ENCODE measurements around the gene SUSD6.
A peak's percentile ranks its signal among the peaks of the same experiment; 100 is the strongest.

SUSD6 gene

GRCh38 chr14:69605738-69606137, 5.7 kb upstream of the SUSD6 start:
- TF ChIP-seq, protein P1, sequence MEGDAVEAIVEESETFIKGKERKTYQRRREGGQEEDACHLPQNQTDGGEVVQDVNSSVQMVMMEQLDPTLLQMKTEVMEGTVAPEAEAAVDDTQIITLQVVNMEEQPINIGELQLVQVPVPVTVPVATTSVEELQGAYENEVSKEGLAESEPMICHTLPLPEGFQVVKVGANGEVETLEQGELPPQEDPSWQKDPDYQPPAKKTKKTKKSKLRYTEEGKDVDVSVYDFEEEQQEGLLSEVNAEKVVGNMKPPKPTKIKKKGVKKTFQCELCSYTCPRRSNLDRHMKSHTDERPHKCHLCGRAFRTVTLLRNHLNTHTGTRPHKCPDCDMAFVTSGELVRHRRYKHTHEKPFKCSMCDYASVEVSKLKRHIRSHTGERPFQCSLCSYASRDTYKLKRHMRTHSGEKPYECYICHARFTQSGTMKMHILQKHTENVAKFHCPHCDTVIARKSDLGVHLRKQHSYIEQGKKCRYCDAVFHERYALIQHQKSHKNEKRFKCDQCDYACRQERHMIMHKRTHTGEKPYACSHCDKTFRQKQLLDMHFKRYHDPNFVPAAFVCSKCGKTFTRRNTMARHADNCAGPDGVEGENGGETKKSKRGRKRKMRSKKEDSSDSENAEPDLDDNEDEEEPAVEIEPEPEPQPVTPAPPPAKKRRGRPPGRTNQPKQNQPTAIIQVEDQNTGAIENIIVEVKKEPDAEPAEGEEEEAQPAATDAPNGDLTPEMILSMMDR (IDR thresholded peaks at IDR 0.05; ENCODE audit: low read depth, low read length) = no peak
- DNase-seq (ENCODE audit: low read depth in 2 of 2) = no peak
- H3K4me3 ChIP-seq (replicated peaks in 1 of 2; ENCODE audit: low read depth in 2 of 2, low read length in 2 of 2) = no peak overlapping the region

- TF ChIP-seq, protein P1 (IDR thresholded peaks at IDR 0.05; ENCODE audit: low read depth, low read length) = no peak
- peak in 1 of 2 donors; percentile 20 for DNase-seq (ENCODE audit: low read depth in 2 of 2)
- no peak overlapping the region for H3K4me3 ChIP-seq (replicated peaks in 1 of 2; ENCODE audit: low read depth in 2 of 2, low read length in 2 of 2)
Measured at GRCh38 chr14:69606258-69607184, 4.9 kb upstream of the SUSD6 start.

DNA sequence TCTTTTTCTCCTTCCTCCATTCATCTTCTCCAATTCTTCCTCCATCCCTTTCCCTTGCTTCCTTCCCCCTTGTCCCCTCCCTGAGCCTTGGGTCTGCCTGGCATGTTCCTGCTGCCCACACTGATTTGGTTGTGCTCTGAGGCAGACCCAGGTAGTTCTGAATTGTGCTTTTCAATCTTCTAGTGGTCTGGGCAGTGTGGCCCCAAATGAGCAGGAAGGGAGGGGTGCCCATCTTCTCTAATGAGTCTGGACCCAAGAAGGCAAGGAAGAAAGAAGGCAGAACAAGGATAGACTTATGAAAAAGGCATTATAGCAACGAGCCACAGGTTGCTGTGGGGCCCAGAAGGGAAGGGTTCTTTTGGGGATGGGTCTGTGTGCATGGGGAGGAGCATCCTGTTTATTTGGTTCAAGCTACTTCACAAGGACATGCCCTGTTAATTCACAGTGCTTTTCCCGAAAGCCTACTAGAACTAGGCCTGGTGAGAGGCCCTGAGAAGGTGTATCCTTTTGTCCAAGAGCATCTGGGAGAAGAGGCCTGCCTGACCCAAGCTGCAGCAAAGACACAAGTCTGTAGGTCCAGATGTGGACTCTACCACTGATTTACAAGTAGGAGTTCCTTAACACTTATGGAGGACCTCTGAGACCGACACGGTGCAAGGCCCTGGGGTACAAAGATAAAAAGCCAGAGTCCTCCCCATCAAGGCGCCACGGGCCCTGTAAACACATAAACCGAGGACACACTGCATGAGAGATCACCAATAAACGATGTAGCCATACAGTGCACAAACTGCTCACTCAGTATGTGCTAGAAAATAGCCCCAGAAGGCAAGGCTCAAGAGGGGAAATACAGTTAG, 1.1 kb upstream of the SUSD6 start:
- TF ChIP-seq, protein P1 (IDR thresholded peaks at IDR 0.05; ENCODE audit: low read depth, low read length) = no peak
- peak overlapping the region; percentile 44 to 60 for H3K4me3 ChIP-seq (replicated peaks in 1 of 2; ENCODE audit: low read depth in 2 of 2, low read length in 2 of 2)

GRCh38 chr14:69610874-69611171, 573 bp upstream of the SUSD6 start:
- TF ChIP-seq, protein P1 (IDR thresholded peaks at IDR 0.05; ENCODE audit: low read depth, low read length) = no peak
- H3K4me3 ChIP-seq (replicated peaks in 1 of 2; ENCODE audit: low read depth in 2 of 2, low read length in 2 of 2) = peak overlapping the region; percentile 44 to 60
- peak; percentile 53 to 57 for DNase-seq (ENCODE audit: low read depth in 2 of 2)

More for the DNA sequence above, 1.1 kb upstream of the SUSD6 start:
- peak in 1 of 2 donors; percentile 31 for DNase-seq (ENCODE audit: low read depth in 2 of 2)

- peak; percentile 28 for DNase-seq (ENCODE audit: low read depth in 2 of 2)
- TF ChIP-seq, protein P1 (IDR thresholded peaks at IDR 0.05; ENCODE audit: low read depth, low read length) = no peak
- peak overlapping the region; percentile 82 to 92 for H3K4me3 ChIP-seq (replicated peaks in 1 of 2; ENCODE audit: low read depth in 2 of 2, low read length in 2 of 2)
Measured at GRCh38 chr14:69612014-69612782, 802 bp downstream of the SUSD6 start.

DNA sequence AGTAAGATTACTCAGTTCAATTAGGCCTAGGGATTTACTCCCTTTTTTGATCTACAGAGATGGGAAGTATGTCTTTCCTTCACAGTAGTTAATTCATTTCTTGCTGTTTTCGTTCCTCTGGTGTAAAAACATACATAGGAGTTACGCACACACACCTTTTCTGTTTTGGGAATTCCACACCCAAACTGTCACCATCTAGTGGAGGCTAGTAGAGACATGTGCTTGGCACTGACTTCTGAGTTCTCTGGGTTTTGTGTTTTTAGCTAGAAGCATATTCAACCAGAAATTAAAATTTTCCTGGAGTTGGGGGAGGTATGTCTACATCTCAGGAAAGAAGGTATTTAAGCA, 1.4 kb downstream of the SUSD6 start:
- peak overlapping the region; percentile 82 to 92 for H3K4me3 ChIP-seq (replicated peaks in 1 of 2; ENCODE audit: low read depth in 2 of 2, low read length in 2 of 2)
- peak; percentile 31 to 40 for DNase-seq (ENCODE audit: low read depth in 2 of 2)
- TF ChIP-seq, protein P1 (IDR thresholded peaks at IDR 0.05; ENCODE audit: low read depth, low read length) = peak; percentile 7
